HAP-1 (cell line): ENCODE measurements around the gene LSMEM2.
A peak's percentile ranks its signal among the peaks of the same experiment; 100 is the strongest.

Experiments
- DNase-seq, 2 experiments: peaks; one replicate each; pipeline ENCODE4 v3.0.0-alpha.2; 2016 to 2020; ENCODE audit warnings: low spot score in 2 of 2
- H3K27me3 ChIP-seq: fragments of 250-450 bp; sonication (Bioruptor Pico); 2 replicates; pipeline ENCODE4 v1.5.1; 2020; ENCODE audit warnings: low read depth, mild to moderate bottlenecking, moderate library complexity
- H3K36me3 ChIP-seq: fragments of 250-450 bp; sonication (Bioruptor Pico); replicated peaks from 2 replicates; pipeline ENCODE4 v1.5.1; 2020; ENCODE audit warnings: mild to moderate bottlenecking
- H3K4me1 ChIP-seq: fragments of 250-450 bp; sonication (Bioruptor Pico); 2 replicates; pipeline ENCODE4 v1.5.1; 2020; ENCODE audit warnings: mild to moderate bottlenecking
- H3K4me3 ChIP-seq: fragments of 250-450 bp; sonication (Bioruptor Pico); 2 replicates; pipeline ENCODE4 v1.5.1; 2020; ENCODE audit warnings: mild to moderate bottlenecking, moderate library complexity
- H3K9me3 ChIP-seq: fragments of 250-450 bp; sonication (Bioruptor Pico); 2 replicates; pipeline ENCODE4 v1.5.1; 2020; ENCODE audit warnings: mild to moderate bottlenecking, moderate library complexity
- in situ Hi-C: fragments of 300-500 bp; cut with MboI; formaldehyde crosslinking; loops from 3 replicates; pipeline ENCODE4 v1.14.3; 2020; ENCODE audit warnings: low sequenced_read_pairs, inconsistent platforms, mixed read lengths

Gene LSMEM2

DNA sequence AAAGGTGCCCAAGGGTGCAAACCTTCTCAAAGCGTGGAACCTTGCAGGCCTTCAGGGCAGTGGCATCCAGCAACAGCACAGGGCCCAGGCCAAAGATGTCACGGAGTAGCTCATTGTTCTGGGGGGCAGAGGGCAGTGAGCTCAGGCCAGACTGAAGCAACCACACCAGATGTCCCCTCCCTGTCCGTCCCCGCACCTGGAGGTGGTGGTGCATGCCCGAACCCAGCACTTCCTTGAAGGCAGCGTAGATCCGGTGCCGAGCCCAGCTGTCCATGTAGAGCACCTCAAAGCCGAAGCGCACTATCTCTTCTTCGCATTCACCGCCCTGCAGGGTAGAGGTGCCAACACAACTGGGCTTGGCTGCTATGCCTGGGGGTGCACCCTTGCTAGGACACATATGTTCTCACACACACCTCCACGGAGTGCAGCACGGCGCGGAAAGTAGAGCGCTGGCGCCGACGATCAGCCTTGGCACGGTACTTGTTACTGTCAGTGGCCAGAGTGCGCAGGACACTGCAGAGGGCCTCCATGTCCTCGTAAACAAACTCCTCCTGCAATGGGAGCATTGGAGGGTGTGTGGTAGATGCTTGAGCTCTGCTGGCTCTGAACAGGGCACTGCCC, 9.6 kb downstream of the LSMEM2 start:
- H3K36me3 ChIP-seq, result peaks cover 52% of the 10 kb centered on the region

DNA sequence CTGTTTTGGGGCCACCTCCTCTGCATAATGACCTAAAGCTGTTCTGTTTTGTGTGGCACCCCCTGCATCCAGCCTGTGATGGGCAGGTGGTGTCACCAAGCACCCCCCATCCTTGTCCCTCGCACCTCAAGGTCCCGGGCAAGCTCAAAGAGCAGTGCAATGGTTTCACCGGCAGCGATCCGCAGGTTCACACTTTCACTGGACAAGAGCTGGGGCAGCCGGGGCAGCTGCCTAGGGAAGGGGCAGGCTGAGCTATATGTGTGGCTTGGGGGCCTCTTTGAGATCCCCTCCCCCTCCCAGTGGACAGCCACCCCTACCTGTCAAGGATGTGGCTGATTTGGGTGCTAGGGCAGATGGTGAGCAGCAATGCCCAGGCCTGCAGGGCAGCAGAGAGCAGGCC, 10.2 kb downstream of the LSMEM2 start:
- Histone ChIP-seq H3K36me3 (peaks cover 52% of the 10 kb centered on the region), H3K4me3 (no peak overlapping the region), H3K27me3 (no peaks in the 10 kb centered on the region), H3K9me3 (no peaks in the 10 kb centered on the region), H3K4me1 (peaks cover 4% of the 10 kb centered on the region)
- in situ Hi-C loops, result no loop called here
- no peak for DNase-seq

More for the DNA sequence above, 9.6 kb downstream of the LSMEM2 start:
- no peaks in the 10 kb centered on the region for H3K9me3 ChIP-seq
- no peak for DNase-seq
- H3K4me1 ChIP-seq, result peaks cover 4% of the 10 kb centered on the region
- no peaks in the 10 kb centered on the region for H3K27me3 ChIP-seq
- in situ Hi-C loops, result no loop called here
- H3K4me3 ChIP-seq, result no peak overlapping the region

DNA sequence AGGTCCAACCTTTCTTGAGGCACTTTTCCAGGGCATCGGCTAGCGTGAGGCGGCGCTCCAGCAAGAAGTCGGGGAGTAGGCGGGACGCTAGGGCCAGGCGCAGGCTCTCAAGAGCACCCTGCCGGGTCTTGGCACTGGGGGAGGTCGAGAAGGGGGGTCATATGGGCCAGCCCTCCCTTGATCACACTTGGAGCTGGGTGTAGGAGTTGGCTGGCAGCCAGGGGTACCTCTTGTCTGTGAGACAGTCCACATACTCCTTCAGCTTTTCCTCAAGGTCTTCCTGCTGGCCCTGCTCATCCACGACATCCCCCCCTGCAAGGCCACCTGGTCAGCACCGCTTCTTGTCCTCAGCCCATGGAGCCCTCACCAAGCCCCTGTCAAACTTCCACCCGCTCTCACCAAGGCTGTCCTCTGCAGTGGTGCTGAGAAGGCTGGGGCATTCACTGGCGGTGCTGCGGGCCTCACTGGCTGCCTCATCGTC, 11.3 kb downstream of the LSMEM2 start:
- H3K36me3 ChIP-seq, result peaks cover 52% of the 10 kb centered on the region
- peaks cover 4% of the 10 kb centered on the region for H3K4me1 ChIP-seq
- H3K27me3 ChIP-seq, result no peaks in the 10 kb centered on the region
- in situ Hi-C loops, result loop anchor here (5.0 kb wide), 1 partner anchor 37 kb away; the partner anchor contains the start of gene TUSC2
- H3K4me3 ChIP-seq, result no peak overlapping the region
- DNase-seq, result no peak
- no peaks in the 10 kb centered on the region for H3K9me3 ChIP-seq

DNA sequence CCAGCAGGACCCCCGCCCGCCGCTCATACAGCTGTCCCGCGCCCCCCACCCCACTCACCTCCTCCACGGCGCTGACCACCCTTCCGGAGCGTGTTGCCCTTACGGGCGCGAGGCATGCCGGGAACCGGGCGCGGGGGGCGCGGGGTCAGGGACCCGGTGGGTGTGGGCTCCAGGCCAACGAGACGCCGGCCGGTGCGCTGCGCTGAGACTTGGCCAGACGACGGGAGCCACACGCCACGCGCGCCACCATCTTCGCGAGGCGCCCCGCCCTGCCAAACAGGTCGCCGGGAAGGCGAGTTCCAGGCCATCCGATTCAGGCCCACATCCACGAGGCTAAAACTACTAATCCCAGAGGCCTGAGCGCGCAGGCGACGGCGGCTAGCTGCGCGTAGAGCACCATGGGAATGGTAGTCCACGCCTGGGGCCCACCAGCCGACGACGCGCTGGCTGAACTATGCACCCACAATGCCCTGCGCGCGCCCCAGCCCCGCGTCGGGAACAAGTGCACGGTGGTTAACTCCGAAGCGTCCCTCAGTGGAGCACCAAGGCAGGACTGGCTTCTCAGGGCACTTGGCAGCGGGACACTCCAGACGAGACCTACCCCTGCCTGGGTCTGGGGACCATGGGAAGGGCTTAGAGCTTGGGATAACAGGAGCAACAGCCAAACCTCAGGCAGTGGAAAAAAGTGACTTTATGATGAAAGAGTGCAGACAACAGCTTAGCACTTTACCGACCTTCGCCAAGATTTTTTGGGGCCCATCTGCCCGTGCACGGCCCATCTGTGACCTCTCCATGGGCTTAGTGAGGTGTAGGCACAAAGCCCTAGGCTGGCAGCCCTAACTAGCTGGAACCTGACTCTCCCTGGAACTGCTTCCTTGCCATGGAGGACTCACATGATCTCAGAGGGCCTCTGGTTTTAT, 13.5 kb downstream of the LSMEM2 start, which contains the start of gene IFRD2:
TSS of gene IFRD2 (minus strand) at position 271 of the 920 bp plus-strand sequence. CDS start at position 116, 155 bp downstream.
- no peaks in the 10 kb centered on the region for H3K9me3 ChIP-seq
- peak; percentile 97 to 98 for DNase-seq
- H3K27me3 ChIP-seq, result no peaks in the 10 kb centered on the region
- peaks cover 36% of the 10 kb centered on the region for H3K36me3 ChIP-seq
- in situ Hi-C loops, result loop anchor here (5.0 kb wide), 1 partner anchor 35 kb away; the partner anchor contains the start of gene TUSC2
- peak within 1 kb of the TSS; percentile 85 for H3K4me3 ChIP-seq
- peaks cover 4% of the 10 kb centered on the region for H3K4me1 ChIP-seq

DNA sequence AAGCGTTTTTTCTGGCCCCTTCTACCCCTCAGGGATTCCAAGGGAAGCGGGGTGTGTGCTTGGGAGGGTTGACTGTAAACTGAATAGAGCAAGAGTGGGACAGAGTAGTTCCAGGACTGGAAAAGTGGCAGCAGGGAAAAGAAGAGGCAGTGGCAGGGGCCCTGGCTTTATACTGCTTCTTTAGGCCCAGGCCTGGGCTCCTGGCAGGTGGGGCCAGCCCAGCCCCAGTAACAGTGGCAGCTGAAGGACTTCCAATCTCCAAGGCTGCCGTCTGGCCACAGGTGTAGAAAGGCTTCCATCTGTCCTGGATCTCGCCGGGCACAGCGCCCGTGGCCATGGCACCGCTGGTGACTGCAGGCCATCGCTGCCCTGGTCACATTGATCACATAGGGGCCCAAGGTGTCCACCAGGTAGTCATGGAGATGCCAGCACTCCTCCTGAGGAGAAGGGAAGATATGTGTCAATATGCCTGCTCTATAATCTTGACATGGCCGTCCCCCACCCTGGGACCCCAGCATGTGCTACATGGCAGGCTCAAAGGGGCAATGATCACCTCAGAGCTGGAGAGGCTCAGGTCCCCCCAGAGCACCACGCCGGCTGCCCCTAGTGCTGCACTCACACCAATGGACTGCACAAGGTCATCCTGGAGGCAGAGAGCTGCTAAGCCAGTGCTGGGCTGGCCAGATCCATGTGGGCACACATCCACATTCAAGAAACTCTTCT, 14.4 kb downstream of the LSMEM2 start:
- no peak for DNase-seq
- in situ Hi-C loops, result loop anchor here (5.0 kb wide), 1 partner anchor 34 kb away; the partner anchor contains the start of gene TUSC2
- Histone ChIP-seq H3K4me3 (no peak overlapping the region; the same call in 1 of the 2 replicates), H3K27me3 (no peaks in the 10 kb centered on the region), H3K4me1 (peaks cover 8% of the 10 kb centered on the region), H3K36me3 (peaks cover 28% of the 10 kb centered on the region), H3K9me3 (no peaks in the 10 kb centered on the region)

DNA sequence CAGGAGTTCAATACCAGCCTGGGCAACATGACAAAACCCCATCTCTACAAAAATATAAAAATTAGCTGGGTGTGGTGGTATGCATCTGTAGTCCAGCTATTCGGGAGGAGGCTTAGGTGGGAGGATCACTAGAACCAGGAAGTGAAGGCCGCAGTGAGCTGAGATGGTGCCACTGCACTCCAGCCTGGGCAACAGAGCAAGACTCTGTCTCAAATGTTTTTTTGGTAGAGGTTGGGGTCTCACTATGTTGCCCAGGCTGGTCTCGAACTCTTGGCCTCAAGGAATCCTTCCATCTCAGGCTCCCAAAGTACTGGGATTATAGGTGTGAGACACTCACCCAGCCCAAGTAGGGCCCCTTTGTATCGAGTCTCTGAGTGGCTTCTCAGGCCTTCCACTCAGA, 15.2 kb downstream of the LSMEM2 start:
- no peaks in the 10 kb centered on the region for H3K9me3 ChIP-seq
- H3K27me3 ChIP-seq, result no peaks in the 10 kb centered on the region
- peaks cover 19% of the 10 kb centered on the region for H3K36me3 ChIP-seq
- DNase-seq, result no peak
- H3K4me1 ChIP-seq, result peaks cover 9% of the 10 kb centered on the region
- in situ Hi-C loops, result loop anchor here (5.0 kb wide), 1 partner anchor 33 kb away; the partner anchor contains the start of gene TUSC2
- no peak overlapping the region for H3K4me3 ChIP-seq

DNA sequence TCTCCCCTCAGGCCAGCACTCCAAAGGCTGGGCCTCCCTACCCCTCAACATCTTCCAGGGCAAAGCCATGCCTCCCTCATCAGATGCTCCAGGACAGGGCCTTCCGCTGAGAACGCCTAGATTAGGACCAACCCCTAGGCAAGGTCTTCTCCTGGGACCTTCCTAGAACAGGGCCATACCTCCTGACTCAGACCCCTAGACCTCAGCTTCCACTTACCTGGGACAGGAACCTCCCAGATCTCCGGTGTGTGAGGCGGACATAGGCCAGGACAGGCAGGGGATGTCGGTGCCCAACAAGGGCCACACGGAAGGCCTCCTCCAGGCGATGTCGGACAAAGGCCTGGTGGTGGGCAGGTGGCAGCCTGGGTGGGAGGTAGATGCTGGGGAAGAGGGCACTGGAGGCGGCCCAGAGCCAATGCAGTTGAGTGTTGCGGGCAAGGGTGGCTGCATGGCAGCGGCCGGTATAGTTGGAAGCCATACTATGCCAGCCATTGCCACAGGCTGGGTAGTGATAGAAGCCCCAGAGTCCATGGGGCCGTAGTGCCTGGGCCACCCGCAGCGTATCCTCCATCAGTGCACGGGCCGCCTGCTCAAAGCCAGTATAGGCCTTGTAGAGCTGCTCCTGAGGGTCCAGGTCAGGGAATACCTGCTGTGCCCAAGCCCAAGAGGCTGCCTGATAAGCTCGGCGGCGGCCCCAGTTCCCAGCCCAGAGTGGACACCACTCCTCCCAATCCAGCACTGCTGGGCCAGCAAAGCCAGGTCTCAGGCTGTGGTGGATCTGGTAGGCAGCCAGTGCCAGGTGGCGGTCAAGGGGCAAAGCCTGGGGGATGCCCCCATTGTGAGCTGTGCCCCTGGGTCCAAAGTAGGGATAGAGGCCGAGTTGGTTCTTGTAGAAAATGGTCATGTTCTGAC, 15.9 kb downstream of the LSMEM2 start:
- DNase-seq, result no peak
- Histone ChIP-seq H3K4me1 (peaks cover 9% of the 10 kb centered on the region), H3K4me3 (no peak overlapping the region), H3K27me3 (no peaks in the 10 kb centered on the region), H3K36me3 (peaks cover 13% of the 10 kb centered on the region), H3K9me3 (no peaks in the 10 kb centered on the region)
- in situ Hi-C loops, result loop anchor here (5.0 kb wide), 1 partner anchor 33 kb away; the partner anchor contains the start of gene TUSC2

DNA sequence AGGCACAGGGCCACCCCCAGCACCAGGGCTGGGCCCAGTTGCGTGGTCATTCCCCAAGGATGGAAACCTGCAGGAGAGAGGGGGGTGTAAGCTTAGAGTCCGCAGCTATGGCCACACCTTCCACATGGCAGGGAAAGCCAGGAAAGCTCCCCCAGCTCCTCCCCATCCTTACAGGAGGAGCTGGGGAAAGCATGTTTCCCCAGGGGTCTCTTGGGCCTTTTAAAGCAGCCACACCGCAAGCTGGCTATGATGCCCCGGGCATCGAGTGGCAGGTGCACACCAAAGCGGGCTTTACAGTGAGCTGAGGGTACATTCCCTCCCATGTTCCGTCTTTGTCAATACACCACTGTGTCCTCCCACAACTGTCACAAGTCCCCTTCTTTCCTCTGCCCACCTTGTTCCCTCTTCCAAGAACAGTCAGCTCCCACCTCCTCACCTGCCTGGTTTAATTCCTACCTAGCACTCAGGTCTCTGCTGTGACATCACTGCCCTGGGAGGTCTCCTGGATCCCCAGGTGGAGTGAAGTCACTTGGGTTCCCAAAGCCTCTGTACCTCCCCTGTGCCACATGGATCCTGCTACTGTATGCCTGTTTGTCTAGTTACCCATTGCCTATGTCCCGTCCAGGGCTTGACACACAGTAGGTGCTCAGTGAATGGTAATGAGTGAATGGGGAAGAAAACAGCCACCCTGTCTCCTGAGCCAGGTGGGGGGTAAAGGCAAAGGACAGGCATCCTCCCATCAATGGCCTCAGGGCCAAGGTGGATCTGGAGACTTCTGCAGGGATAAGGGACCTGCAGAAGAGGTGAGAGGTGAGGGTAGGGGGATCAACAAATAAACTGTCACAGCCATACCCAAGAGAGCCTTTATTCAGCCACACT, 16.9 kb downstream of the LSMEM2 start:
- no peaks in the 10 kb centered on the region for H3K9me3 ChIP-seq
- H3K4me3 ChIP-seq, result no peak overlapping the region
- peaks cover 4% of the 10 kb centered on the region for H3K36me3 ChIP-seq
- in situ Hi-C loops, result no loop called here
- peaks cover 17% of the 10 kb centered on the region for H3K4me1 ChIP-seq
- no peaks in the 10 kb centered on the region for H3K27me3 ChIP-seq
- DNase-seq, result no peak

DNA sequence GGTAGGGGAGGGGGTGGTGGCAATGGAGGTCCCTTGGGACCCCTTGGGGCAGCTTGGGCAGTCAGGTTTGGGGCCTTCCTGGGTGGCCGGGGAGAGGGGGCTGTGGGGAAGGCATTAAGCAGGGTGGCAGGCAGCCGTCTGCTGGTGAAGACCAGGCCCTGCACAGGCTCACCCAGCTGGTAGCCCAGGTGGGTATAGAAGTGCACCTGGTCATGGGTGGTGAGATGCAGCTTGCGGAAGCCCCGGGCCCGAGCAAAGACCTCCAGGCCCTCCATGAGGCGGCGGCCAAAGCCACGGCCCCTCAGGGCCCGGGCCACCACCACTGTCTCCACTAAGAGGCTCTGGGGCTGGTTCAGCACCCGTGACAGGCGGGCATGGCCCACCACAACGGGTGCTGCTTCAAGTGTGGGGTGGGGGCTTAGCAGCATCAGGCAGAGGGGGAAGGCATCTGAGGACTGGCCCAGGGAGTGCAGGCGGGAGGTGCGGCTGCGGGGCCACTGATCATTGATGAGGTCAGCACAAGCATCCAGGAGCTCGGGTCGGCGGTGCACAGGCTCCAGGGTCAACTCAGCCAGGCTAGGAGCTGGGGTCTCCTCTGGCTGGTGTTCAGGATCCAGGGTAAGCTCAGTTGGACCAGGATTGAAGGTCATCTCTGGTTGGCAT, 18.0 kb downstream of the LSMEM2 start:
- no peaks in the 10 kb centered on the region for H3K9me3 ChIP-seq
- no peak overlapping the region for H3K4me3 ChIP-seq
- no peak for DNase-seq
- in situ Hi-C loops, result no loop called here
- H3K36me3 ChIP-seq, result peaks cover under 1% of the 10 kb centered on the region; the same call in 1 of the 2 replicates
- H3K27me3 ChIP-seq, result no peaks in the 10 kb centered on the region
- peaks cover 17% of the 10 kb centered on the region for H3K4me1 ChIP-seq

DNA sequence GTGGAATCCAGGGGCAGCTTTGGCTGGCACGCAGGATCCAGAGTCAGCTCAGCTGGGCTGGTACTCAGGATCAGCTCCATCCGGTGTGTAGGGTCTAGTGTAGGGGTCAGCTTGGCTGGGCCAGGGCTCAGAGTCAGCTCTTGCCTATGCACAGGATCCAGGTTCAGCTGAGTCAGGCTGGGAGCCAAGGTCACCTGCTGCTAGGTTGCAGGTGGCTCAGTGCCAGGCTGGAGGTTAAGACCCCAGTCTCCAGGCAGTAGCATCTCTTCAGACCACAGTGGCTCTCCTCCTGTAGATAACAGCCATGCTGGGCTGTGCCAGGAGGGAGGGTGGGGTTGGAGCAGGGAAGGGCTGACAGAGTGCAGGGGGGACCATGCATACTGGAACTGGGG, 18.5 kb downstream of the LSMEM2 start:
- H3K27me3 ChIP-seq, result no peaks in the 10 kb centered on the region
- no peak for DNase-seq
- H3K4me1 ChIP-seq, result peaks cover 17% of the 10 kb centered on the region
- in situ Hi-C loops, result no loop called here
- no peaks in the 10 kb centered on the region for H3K9me3 ChIP-seq
- H3K4me3 ChIP-seq, result no peak overlapping the region
- no peaks in the 10 kb centered on the region for H3K36me3 ChIP-seq

DNA sequence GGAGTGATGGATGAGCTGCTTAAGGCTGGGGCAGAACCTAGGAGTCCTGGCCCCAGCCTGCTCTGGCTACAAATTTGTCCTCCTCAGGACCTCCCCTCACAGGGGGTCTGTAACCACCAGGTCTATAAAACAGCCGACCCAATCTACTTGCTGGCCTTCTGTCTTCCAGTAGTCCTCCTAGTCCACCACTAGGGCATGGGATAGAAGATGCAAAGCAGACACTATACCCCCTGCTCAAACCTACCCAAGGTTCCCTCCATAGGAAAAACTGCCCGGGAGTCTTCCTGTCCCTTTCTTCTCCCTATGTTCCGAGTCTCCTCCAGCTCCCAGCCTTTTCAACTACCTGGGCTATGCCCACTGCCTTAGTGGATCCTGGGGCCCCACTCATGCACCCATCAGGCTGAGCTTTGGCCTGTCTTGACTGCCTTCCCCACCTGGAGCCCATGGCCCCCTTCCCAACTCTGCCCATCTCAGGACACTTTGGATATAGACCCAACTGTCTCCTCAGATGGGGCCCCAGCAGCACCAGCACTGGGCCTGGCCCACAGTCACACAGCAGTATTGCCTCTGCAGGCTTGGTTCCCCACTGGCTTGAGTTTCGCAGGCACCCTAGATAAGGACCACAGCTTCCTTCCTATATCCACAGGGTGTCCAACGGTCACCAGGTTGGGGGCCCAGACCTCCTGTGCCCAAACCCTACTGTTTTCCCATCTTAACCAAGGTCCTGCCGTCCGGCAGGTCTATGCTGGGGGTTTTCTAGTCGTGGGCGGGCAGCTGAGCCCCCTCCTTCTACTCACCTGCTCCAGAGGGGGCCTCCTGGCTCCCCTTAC, 19.2 kb downstream of the LSMEM2 start:
- Histone ChIP-seq H3K36me3 (no peaks in the 10 kb centered on the region), H3K4me1 (peaks cover 12% of the 10 kb centered on the region), H3K9me3 (no peaks in the 10 kb centered on the region), H3K27me3 (no peaks in the 10 kb centered on the region), H3K4me3 (peak overlapping the region; percentile 75)
- no peak for DNase-seq
- in situ Hi-C loops, result no loop called here
